Nucleus accumbens (tissue), 56 donors: ENCODE results near the gene ICA1L.

Experiments
- DNase-seq, 56 donors: peaks; one replicate each; lab custom pipeline; 2025; lab: John Stamatoyannopoulos, UW

The ICA1L gene

GRCh38 chr2:202848813-202849212, 22.8 kb downstream of the ICA1L start:
- DNase-seq, result no peak

DNA sequence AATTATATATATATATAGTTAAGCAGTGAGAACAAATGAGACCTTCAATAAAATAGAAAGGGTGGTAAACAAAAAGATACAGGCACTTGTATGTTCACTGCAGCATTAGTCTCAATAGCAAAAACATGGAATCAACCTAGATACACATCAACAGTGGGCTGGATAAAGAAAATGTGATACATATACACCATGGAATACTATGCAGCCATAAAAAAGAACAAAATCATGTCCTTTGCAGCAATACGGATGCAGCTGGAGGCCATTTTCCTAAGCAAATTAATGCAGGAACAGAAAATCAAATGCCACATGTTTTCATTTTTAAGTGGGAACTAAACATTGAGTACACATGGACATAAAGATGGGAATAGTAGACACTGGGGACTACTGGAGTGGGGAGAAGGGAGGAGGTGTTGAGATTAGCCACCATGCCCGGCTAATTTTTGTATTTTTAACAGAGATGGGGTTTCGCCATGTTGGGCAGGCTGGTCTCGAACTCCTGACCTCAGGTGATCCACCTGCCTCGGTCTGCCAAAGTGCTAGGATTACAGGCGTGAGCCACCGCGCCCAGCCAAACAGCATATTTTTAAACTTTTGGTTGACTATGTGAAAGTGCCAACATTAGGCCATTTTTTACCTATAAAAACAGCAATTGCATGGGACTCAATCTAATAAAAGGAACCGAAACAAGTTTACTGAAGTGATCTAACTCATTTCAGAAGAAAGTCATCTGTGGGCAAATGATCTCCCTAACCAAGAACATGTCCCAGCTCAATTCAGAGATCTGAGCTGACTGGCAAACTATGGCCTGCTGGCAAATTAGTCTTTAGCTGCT, 23.7 kb downstream of the ICA1L start:
- DNase-seq, result no peak

DNA sequence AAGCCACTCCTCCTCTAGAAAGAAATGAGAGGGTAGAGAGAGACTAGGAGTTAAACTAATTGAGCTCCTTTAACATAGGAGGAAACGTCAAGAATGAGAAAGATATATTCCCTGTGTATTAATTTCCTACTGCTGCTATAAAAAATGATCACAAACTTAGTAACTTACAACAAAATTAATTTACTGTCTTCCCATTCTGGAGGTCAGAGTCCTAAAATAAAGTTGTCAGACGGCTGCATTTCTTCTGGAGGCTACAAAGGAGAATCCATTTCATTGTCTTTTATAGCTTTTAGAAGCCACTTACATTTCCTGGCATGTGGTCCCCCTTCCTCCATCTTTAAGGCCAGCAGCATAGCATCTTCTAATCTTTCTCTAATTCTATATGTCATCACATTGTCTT, 26.9 kb downstream of the ICA1L start:
- no peak for DNase-seq

GRCh38 chr2:202842690-202843089, 28.9 kb downstream of the ICA1L start:
- no peak for DNase-seq

DNA sequence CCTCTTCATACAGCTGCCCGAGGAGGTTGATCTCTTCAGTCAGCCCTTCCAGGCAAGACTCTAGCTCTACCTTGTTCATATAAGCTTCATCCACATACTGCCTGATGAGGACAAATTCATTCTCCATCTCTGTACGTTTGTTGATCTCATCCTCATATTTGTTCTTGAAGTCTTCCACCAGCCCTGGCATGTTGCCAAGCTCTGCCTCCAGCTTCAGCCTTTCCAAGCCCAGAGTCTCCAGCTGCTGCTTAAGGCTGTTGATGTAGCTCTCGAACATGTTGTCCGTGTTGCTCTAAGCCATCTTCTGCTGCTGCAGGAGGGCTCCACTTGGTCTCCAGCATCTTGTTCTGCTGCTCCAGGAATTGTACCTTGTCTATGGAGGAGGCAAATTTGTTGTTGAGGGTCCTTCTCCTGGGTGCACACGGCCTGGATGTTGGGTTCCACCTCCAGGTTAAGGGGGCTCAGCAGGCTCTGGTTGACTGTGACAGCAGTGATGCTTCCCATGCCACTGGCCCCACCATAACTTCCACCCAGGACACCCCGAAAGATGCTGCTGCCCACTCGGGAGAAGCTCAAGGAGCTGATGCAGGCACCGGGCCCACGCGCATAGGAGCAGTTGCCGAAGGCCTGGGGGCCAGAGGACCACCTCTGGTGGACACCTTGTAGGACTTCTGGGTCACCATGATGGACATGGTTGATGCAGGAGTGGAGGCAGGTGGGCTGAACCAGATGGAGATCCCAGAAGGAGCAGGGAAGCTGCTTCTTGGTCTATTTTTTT, 30.3 kb downstream of the ICA1L start:
- DNase-seq, result no peak

GRCh38 chr2:202831242-202832220, 40.0 kb downstream of the ICA1L start:
- peak in 8 of 56 donors; percentile 2 to 27 (median 3) for DNase-seq

DNA sequence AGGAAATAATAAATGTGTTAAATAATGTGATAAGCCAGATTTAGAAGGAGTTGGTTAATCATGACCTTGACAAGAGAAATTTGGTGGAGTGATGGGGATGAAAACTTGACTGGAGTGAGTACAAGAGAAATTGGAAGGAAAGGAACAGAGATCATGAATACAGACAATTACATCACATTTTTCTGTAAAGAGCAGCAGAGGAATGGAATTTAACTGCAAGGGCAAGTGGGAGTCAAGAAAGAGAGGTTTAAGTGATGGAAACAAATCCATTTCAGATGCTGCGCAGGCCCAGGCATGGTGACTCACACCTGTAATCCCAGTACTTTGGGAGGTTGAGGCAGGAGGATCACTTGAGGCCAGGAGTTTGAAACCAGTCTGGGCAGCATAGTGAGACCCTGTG, 46.7 kb downstream of the ICA1L start:
- DNase-seq, result no peak

DNA sequence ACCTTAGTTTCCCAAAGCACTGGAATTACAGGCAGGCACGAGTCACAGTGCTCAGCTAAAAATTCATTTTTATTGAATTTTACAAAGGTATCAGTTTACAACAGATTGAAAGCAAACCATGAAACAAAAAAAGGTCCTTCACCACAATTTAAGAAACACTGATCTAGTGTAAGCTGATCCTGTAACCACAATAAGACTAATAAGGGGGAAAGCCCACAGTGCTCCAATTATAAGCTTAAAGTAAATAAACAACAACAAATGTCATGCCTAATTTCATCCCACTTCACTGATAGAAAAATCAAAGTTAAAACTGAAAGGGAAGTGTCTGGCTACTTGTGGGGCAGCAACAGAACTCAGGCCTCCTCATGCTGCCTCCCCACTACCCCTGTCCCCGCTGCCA, 49.2 kb downstream of the ICA1L start:
- DNase-seq, result no peak

- no peak for DNase-seq
Measured at GRCh38 chr2:202821206-202822160, 50.1 kb downstream of the ICA1L start.

- no peak for DNase-seq
Measured at GRCh38 chr2:202818321-202818720, 53.2 kb downstream of the ICA1L start.

- no peak for DNase-seq
Measured at GRCh38 chr2:202817771-202818170, 53.8 kb downstream of the ICA1L start.

DNA sequence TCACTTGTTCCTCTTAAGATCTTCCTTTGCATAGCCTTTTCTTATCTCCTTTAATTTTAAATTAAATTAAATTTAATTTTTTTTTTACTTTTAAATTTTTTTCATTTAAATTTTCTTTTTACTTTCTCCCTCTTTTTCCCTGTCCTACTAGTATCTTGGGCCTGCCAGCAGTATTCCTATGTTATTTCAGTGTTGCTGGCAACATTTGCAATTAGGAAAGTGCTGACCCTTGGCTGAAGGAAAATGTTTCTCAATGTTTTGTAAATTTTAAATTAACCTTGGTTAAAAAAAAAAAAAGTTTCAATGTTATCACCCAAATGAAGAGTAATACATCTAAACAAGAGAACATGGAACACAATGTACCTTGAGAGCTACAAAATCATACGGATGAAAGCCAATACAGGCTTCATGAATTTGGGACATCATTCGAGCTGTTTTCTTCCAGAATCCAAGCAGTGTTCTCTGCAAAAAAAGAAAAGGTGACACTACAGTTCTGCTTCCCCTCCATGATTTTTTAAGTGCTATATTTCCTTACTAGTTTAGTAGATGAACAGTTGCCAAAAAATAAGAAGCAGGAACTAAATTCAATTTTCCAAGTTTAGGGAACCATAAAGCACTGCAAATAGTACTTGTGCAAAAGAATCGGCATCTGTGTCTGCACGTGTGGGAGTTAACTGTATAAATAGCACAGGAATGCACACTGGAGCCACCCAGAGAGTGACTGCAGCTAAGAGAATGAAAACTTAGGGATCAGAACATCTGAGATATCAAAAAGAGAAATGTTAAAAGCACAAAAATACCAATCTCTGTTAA, 55.8 kb downstream of the ICA1L start:
- peak in 4 of 56 donors; percentile 10 to 38 (median 17) for DNase-seq

DNA sequence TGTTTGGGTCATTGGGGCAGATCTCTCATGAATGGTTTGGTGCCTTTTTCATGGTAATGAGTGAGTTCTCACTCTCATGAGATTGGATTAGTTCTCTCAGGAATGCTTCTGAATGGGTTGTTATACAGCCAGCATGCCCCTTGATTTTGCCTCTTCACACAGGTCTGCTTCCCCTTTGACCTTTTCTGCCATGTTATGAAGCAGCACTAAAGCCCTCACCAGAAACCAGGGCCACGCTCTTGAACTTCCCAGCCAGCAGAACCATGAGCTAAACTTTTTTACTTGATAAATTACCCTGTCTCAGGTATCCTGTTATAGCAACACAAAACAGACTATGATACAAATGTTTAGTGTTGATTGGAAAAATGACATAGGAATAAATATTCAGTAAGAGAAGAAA, 57.3 kb downstream of the ICA1L start:
- no peak for DNase-seq

- DNase-seq, result no peak
Measured at GRCh38 chr2:202813387-202813786, 58.2 kb downstream of the ICA1L start.

- no peak for DNase-seq
Measured at GRCh38 chr2:202808754-202809153, 62.8 kb downstream of the ICA1L start.

DNA sequence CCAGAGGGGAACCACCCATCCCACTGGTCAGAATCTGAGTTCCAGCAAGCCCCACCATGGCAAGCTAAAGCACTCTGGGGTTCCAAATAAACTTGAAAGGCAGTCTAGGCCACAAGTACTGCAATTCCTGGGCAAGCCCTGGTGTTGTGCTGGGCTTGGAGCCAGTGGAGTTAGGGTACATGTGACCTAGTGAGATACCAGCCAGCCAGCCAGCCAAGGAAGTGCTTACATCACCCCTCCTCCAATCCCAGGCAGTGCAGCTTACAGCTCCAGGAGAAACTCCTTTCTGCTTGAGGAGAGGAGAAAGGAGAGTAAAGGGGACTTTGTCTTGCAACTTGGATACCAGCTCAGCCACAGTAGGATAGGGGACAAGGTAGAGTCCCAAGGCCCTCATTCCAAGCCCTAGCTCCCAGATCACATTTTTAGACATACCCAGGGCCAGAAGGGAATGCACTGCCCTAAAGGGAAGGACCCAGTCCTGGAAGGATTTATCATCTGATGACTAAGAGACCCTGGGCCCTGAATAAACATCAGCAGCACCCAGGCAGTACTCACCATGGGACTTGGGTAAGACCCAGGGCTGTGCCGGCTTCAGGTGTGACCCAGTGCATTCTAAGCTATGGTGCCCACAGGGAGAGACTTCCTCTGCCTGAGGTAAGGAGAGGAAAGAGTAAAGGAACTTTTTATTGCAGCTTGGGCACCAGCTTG, 64.0 kb downstream of the ICA1L start:
- peak in 45 of 56 donors; percentile 1 to 83 (median 35) for DNase-seq

DNA sequence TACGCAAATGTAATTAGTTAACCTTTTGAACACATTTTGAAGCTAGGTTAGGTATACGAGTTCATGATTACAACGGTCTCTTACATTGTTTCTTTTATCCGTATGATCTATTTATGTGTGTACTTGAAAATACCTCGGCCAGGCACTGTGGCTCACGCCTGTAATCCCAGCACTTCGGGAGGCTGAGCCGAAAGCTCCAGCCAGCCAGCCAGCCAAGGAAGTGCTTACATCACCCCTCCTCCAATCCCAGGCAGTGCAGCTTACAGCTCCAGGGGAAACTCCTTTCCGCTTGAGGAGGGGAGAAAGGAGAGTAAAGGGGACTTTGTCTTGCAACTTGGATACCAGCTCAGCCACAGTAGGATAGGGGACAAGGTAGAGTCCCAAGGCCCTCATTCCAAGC, 65.7 kb downstream of the ICA1L start:
- peak in 4 of 56 donors; percentile 2 to 6 (median 4) for DNase-seq

- no peak for DNase-seq
Measured at GRCh38 chr2:202797944-202798343, 73.6 kb downstream of the ICA1L start.
